ENCODE data around the gene PI4KA.

The PI4KA gene

DNA sequence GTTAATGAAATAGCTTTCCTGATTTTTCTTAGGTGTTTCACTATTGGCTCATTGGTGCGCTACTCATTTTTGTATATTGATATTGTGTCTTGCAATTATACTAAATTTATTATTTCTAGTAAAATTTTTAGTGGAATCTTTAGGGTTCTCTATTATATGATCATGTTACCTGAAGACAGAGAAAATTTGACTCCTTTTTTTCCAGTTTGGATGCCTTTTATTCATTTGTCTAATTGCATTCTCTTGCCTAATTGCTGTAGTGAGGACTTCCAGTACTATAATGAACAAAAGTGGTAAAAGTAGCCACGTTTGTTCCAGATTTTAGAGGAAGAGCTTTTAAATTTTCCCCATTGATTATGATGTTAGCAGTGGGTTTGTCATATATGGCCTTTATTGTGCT lies 198.7 kb downstream of the PI4KA start:
- no peak for DNase-seq (ENCODE audit: low read depth)
- H3K4me3 ChIP-seq (ENCODE audit: low read depth, low read length), result no peak overlapping the region
- TF ChIP-seq, protein P1, sequence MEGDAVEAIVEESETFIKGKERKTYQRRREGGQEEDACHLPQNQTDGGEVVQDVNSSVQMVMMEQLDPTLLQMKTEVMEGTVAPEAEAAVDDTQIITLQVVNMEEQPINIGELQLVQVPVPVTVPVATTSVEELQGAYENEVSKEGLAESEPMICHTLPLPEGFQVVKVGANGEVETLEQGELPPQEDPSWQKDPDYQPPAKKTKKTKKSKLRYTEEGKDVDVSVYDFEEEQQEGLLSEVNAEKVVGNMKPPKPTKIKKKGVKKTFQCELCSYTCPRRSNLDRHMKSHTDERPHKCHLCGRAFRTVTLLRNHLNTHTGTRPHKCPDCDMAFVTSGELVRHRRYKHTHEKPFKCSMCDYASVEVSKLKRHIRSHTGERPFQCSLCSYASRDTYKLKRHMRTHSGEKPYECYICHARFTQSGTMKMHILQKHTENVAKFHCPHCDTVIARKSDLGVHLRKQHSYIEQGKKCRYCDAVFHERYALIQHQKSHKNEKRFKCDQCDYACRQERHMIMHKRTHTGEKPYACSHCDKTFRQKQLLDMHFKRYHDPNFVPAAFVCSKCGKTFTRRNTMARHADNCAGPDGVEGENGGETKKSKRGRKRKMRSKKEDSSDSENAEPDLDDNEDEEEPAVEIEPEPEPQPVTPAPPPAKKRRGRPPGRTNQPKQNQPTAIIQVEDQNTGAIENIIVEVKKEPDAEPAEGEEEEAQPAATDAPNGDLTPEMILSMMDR (IDR thresholded peaks at IDR 0.05; ENCODE audit: insufficient read depth, low read depth, low read length, missing control alignments), result no peak

DNA sequence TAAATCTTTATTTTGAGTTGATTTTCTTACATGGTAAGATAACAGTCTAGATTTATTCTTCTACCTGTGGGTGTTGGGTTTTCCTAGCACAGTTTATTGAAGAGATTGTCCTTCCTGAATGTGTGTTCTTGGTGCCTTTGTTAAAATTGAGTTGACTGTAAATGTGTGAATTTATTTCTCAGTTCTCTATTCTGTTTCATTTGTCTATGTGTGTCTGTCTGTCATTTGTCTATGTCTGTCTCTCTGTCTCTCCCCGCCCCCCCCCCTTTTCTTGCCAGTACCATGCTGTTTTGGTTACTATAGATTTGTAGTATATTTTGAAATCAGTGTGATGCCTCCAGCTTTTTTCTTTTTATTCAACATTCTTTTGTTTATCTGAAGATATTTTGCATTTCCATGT lies 199.4 kb downstream of the PI4KA start:
- TF ChIP-seq, protein P1 (IDR thresholded peaks at IDR 0.05; ENCODE audit: insufficient read depth, low read depth, low read length, missing control alignments), result no peak
- DNase-seq (ENCODE audit: low read depth), result no peak

DNA sequence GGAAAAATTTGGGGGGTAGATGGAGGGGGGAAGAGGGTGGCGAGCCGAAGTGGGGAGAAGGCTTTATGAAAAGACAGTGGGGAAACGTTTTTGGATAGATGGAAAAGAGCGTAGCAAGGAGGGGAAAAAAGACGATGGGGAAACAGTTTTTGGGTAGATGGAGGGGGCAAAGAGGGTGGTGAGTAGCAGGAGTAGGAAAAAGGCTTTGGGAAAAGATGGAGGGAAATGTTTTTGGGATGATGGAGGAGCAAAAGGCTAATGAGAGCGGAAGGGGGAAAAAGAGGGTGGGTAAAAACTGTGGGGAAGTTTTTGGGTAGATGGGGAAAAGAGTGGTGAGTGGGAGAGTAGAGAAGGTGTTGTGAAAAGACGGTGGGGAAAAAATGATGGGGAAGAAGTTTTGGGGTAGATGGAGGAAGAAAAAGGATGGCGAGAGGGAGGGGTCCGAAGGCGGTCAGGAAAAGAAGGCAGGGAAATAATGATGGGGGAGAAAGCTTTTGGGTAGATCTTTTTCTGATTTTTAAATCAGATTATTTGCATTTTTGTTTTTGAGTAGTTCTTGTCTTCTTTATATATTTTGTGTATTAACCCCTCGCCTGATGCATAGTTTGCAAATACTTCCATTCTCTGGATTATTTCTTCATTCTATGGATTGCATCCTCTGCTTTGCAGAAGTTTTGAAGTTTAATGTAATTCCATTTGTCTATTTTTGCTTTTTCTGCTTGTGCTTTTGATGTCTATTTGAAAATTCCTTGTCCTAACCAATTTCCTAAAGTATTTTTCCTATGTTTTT lies 200.0 kb downstream of the PI4KA start:
- TF ChIP-seq, protein P1 (IDR thresholded peaks at IDR 0.05; ENCODE audit: insufficient read depth, low read depth, low read length, missing control alignments), result no peak
- DNase-seq (ENCODE audit: low read depth), result no peak
- H3K4me3 ChIP-seq (ENCODE audit: low read depth, low read length), result no peak overlapping the region

More for the DNA sequence above, 199.4 kb downstream of the PI4KA start:
- no peak overlapping the region for H3K4me3 ChIP-seq (ENCODE audit: low read depth, low read length)

DNA sequence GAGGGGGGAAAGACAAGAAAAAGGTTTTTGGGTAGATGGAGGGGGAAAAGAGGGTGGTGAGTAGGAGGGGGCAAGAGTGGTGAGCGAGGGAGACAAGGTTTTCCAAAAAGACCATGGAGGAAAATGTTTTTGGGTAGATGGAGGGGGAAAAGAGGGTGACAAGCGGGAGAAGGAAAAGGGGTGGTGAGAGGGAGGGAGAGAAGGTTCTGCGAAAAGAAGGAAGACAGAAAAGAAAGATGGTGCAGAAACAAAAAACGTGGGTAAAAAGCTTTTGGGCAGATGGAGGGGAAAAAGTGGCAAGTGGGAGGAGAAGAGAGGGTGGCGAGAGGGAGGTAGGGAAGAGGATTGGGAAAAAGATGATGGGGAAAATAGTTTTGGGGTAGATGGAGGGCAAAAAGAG lies 200.6 kb downstream of the PI4KA start:
- no peak overlapping the region for H3K4me3 ChIP-seq (ENCODE audit: low read depth, low read length)
- TF ChIP-seq, protein P1 (IDR thresholded peaks at IDR 0.05; ENCODE audit: insufficient read depth, low read depth, low read length, missing control alignments), result no peak
- DNase-seq (ENCODE audit: low read depth), result no peak

Measured in GM12865 (cell line).